Karpas-422 (cell line): ENCODE data around the gene CCDC40. TPM values are rescaled to one million over a fixed set of nuclear protein-coding genes. Genes with fewer than 3 reads are reported as not detected.

Experiments used
- DNase-seq: peaks from one replicate; pipeline ENCODE4 v3.0.0-alpha.2; 2015
- H2AFZ ChIP-seq: fragments of 200-600 bp; sonication (generic); 2 replicates; pipeline ENCODE4 v1.6.1; 2014; ENCODE audit warnings: antibody characterized with exemption, low read length, mixed read lengths
- H3K27ac ChIP-seq: fragments of 200-600 bp; sonication (generic); 2 replicates; pipeline ENCODE4 v1.5.1; 2014; ENCODE audit warnings: mild to moderate bottlenecking, low read length, moderate library complexity
- H3K27me3 ChIP-seq: fragments of 200-600 bp; sonication (generic); 2 replicates; pipeline ENCODE4 v1.6.1; 2014; ENCODE audit warnings: low read length, mixed read lengths
- H3K36me3 ChIP-seq: fragments of 200-600 bp; sonication (generic); 2 replicates; pipeline ENCODE4 v1.6.1; 2014; ENCODE audit warnings: low read length, mixed read lengths; ENCODE audit not compliant: insufficient read depth
- H3K4me1 ChIP-seq: fragments of 200-600 bp; sonication (generic); 2 replicates; pipeline ENCODE4 v1.6.1; 2014; ENCODE audit warnings: mild to moderate bottlenecking, low read length, mixed read lengths
- H3K4me2 ChIP-seq: fragments of 200-600 bp; sonication (generic); 2 replicates; pipeline ENCODE4 v1.6.1; 2014; ENCODE audit warnings: low read length, low read depth, mild to moderate bottlenecking; ENCODE audit not compliant: poor library complexity, severe bottlenecking
- H3K4me3 ChIP-seq: fragments of 200-600 bp; sonication (generic); 2 replicates; pipeline ENCODE4 v1.5.1; 2014; ENCODE audit warnings: mild to moderate bottlenecking, antibody characterized with exemption, low read length, mixed read lengths
- H3K79me2 ChIP-seq: fragments of 200-600 bp; sonication (generic); 2 replicates; pipeline ENCODE4 v1.6.1; 2014; ENCODE audit warnings: mild to moderate bottlenecking, low read length, mixed read lengths
- H3K9ac ChIP-seq: fragments of 200-600 bp; sonication (generic); 2 replicates; pipeline ENCODE4 v1.6.0; 2014; ENCODE audit warnings: low read length
- H3K9me2 ChIP-seq: fragments of 200-600 bp; sonication (generic), shearing (Covaris generic); replicated peaks from 2 replicates; pipeline ENCODE4 v1.6.0; 2014; ENCODE audit warnings: mild to moderate bottlenecking, low read length, moderate library complexity; ENCODE audit not compliant: insufficient read depth
- H3K9me3 ChIP-seq: fragments of 300-700, 200-600 bp; sonication (generic); 2 replicates; pipeline ENCODE4 v1.6.1; 2014; ENCODE audit warnings: low read length, mixed read lengths
- H4K20me1 ChIP-seq: fragments of 200-600 bp; sonication (generic); 2 replicates; pipeline ENCODE4 v1.6.1; 2014; ENCODE audit warnings: mild to moderate bottlenecking, antibody characterized with exemption, low read length, low read depth; ENCODE audit not compliant: insufficient read depth
- total RNA-seq: library from RNA; depleted of rRNA; stranded (reverse); fragments of >200 nt; shearing (Covaris generic); gene quantifications from 2 replicates; pipeline ENCODE4 v1.2.3, GENCODE V29; 2014; ENCODE audit warnings: low replicate concordance

The CCDC40 gene
- total RNA-seq, 1 experiment from 2014 or later, result not detected

DNA sequence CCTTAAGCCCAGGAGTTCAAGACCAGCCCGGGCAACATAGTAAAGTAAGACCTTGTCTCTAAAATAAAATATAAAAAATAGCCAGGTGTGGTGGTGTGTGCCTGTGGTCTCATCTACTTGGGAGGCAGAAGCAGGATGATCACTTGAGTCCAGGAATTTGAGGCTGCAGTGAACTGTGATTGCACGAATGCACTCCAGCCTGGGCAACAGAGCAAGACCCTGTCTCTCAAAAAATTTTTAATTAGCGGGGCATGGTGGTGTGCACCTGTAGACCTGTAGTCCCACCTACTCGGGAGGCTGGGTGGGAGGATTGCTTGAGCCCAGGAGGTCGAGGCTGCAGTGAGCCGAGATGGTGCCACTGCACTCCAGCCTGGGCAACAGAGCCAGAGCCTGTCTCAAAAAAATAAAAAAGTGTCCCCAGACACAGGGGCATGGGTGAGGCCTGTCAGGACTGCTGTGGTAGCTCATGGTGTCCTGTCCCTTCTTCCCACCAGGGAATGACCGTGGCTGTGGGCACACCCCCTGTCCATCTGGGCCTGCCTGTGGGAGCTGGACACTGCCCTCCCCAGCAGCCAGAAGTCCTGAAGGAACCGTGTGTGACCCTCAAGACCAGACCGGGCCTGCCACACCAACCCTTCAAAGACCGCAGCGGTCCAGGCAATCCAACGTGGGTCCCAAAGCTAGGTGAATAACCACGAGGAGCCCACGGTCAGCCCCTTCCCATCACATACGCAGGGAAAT is 34.1 kb downstream of the CCDC40 start:
- no peaks in the 10 kb centered on the region for H3K4me1 ChIP-seq
- no peak overlapping the region for H2AFZ ChIP-seq
- H3K9me2 ChIP-seq, result no peaks in the 10 kb centered on the region
- no peaks in the 10 kb centered on the region for H4K20me1 ChIP-seq
- H3K9me3 ChIP-seq, result no peaks in the 10 kb centered on the region
- H3K27me3 ChIP-seq, result no peaks in the 10 kb centered on the region
- no peaks in the 10 kb centered on the region for H3K79me2 ChIP-seq
- H3K4me2 ChIP-seq, result no peak overlapping the region
- no peak overlapping the region for H3K9ac ChIP-seq
- H3K27ac ChIP-seq, result no peak overlapping the region
- H3K4me3 ChIP-seq, result no peak overlapping the region
- no peaks in the 10 kb centered on the region for H3K36me3 ChIP-seq
- DNase-seq, result no peak

DNA sequence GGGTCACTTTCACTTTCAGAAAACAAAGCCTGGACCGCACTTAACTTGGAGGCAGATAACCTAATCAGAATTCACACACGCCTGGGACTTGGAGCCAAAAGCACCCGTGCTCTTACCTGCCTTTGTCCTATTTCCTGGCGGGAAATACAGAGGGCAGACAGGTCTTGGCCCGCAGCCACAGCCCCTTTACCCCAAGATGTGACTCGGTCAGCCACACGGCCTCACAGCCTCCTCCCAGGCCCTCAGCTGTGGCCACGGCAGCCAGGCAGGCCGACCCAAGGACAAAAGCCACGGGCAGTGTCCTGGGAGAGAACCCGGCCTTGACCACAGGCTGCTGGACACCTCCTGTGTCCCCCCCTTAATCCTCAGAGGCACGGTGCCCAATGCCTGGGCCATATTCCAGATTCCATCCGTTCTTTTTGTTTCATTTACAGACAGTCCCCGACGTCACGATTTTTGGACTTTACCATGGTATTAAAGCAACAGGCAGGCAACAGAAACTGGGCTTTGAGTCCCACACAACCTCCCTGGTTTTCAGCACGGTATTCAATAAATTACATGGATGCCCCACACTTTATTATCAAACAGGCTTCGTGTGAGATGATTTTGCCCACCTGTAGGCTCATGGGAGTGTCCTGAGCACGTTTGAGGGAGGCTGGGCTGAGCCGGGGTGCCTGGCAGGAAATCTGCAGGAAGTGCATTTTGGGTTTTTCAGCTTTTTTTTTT is 34.8 kb downstream of the CCDC40 start:
- Histone ChIP-seq H2AFZ (no peak overlapping the region), H3K4me2 (no peak overlapping the region), H3K36me3 (no peaks in the 10 kb centered on the region), H3K9me2 (no peaks in the 10 kb centered on the region), H4K20me1 (no peaks in the 10 kb centered on the region), H3K79me2 (no peaks in the 10 kb centered on the region), H3K4me3 (no peak overlapping the region), H3K27me3 (no peaks in the 10 kb centered on the region), H3K9ac (no peak overlapping the region), H3K4me1 (no peaks in the 10 kb centered on the region), H3K9me3 (no peaks in the 10 kb centered on the region), H3K27ac (no peak overlapping the region)
- no peak for DNase-seq

DNA sequence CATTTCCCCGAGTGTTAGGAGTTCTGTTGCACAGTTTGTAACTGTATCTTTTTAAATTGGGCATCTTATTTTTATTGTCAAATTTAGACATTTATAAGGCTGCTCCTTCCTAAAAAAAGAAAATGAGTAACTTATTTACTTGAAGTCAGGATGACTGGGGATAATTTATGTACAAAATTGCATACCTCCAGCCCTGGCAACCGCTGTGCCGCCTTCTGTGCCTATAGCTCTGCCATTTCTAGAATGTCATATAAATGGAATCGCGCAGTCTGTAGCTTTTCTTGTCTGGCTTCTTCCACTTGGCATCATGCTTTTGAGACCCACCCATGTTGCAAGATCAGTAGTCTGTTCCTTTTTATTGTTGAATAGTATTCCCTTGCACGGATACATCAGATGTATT is 36.0 kb downstream of the CCDC40 start:
- Histone ChIP-seq H3K36me3 (no peaks in the 10 kb centered on the region), H2AFZ (no peak overlapping the region), H3K79me2 (no peaks in the 10 kb centered on the region), H3K9me2 (no peaks in the 10 kb centered on the region), H3K9me3 (no peaks in the 10 kb centered on the region), H3K9ac (no peak overlapping the region), H3K4me3 (no peak overlapping the region), H3K4me2 (no peak overlapping the region), H3K27me3 (no peaks in the 10 kb centered on the region), H3K27ac (no peak overlapping the region), H3K4me1 (no peaks in the 10 kb centered on the region), H4K20me1 (no peaks in the 10 kb centered on the region)
- no peak for DNase-seq

DNA sequence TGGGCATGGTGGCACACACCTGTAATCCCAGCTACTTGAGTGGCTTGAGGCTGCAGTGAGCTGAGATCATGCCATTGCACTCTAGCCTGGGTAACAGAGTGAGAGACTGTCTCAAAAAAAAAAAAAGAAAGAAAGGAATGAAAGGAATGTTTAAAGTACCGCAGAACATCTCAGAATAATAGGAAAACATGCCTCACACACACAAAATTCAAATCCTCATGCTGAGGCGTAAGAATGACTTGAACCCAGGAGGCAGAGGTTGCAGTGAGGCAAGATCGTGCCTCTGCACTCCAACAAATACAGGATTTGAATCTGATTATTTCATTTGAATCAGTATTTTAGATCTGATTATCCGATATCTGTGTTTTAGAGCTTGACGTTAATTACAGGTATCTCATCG is 43.6 kb downstream of the CCDC40 start:
- no peak overlapping the region for H3K27ac ChIP-seq
- no peak overlapping the region for H3K4me3 ChIP-seq
- no peaks in the 10 kb centered on the region for H3K36me3 ChIP-seq
- no peak overlapping the region for H2AFZ ChIP-seq
- H3K27me3 ChIP-seq, result no peaks in the 10 kb centered on the region
- no peaks in the 10 kb centered on the region for H3K9me3 ChIP-seq
- no peaks in the 10 kb centered on the region for H3K79me2 ChIP-seq
- no peaks in the 10 kb centered on the region for H4K20me1 ChIP-seq
- no peak overlapping the region for H3K9ac ChIP-seq
- H3K9me2 ChIP-seq, result no peaks in the 10 kb centered on the region
- DNase-seq, result no peak
- H3K4me1 ChIP-seq, result no peaks in the 10 kb centered on the region
- no peak overlapping the region for H3K4me2 ChIP-seq

DNA sequence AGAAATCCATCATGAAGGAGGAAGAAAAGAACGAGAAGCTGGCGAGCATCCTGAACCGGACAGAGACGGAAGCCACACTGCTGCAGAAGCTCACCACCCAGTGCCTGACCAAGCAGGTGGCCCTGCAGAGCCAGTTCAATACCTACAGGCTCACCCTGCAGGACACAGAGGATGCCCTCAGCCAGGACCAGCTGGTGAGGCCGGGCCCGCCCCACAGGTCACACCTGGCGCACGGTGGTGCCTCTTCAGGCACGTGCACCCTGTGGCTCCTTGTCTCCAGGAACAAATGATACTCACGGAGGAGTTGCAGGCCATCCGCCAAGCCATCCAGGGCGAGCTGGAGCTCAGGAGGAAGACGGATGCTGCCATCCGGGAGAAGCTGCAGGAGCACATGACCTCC is 45.2 kb downstream of the CCDC40 start:
- H3K27ac ChIP-seq, result no peak overlapping the region
- H3K27me3 ChIP-seq, result no peaks in the 10 kb centered on the region
- no peaks in the 10 kb centered on the region for H3K9me3 ChIP-seq
- H3K4me3 ChIP-seq, result no peak overlapping the region
- no peaks in the 10 kb centered on the region for H3K36me3 ChIP-seq
- H3K4me1 ChIP-seq, result no peaks in the 10 kb centered on the region
- no peak overlapping the region for H3K4me2 ChIP-seq
- no peak for DNase-seq
- no peaks in the 10 kb centered on the region for H4K20me1 ChIP-seq
- H2AFZ ChIP-seq, result no peak overlapping the region
- no peaks in the 10 kb centered on the region for H3K9me2 ChIP-seq
- H3K9ac ChIP-seq, result no peak overlapping the region
- H3K79me2 ChIP-seq, result no peaks in the 10 kb centered on the region

DNA sequence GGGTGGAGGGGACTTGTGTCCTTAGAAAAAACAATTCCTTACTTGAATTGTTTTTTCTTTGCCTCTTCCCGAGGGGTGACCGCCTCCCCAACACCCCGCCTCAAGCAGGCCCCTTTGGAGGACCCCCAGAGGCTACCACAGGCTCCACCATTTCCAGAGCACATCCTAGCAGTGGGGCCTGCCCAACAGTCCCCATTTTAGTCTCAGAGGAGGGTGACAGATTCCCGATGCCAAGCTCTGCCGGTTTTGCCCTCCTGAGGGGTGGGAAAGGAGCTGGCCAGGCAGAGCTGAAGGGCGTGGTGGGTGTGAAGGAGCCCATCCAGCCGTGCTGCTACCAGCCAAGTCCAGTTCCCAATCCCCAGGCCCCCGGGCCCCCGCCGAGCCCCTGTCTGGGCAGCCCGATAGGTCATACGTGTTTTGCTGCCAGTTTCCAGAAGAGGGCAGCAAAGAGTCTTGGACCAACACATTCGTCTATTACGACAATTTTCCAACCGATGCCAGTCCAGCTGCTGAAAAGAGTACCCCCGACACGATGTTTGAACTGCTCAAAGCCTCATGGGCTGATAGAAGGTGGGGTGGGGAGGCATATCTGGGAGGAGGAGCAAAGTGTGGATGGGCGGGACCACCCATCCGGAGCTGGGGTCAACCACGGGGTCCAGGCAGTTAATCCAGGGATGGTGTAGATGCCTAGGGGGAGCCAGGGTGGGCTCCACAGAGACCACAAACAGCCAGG is 46.1 kb downstream of the CCDC40 start:
- Histone ChIP-seq H3K4me1 (no peaks in the 10 kb centered on the region), H2AFZ (no peak overlapping the region), H3K9me2 (no peaks in the 10 kb centered on the region), H3K9me3 (no peaks in the 10 kb centered on the region), H3K4me3 (no peak overlapping the region), H3K27ac (no peak overlapping the region), H3K79me2 (no peaks in the 10 kb centered on the region), H3K27me3 (no peaks in the 10 kb centered on the region), H4K20me1 (no peaks in the 10 kb centered on the region), H3K36me3 (no peaks in the 10 kb centered on the region), H3K4me2 (no peak overlapping the region), H3K9ac (no peak overlapping the region)
- peak; percentile 81 for DNase-seq

DNA sequence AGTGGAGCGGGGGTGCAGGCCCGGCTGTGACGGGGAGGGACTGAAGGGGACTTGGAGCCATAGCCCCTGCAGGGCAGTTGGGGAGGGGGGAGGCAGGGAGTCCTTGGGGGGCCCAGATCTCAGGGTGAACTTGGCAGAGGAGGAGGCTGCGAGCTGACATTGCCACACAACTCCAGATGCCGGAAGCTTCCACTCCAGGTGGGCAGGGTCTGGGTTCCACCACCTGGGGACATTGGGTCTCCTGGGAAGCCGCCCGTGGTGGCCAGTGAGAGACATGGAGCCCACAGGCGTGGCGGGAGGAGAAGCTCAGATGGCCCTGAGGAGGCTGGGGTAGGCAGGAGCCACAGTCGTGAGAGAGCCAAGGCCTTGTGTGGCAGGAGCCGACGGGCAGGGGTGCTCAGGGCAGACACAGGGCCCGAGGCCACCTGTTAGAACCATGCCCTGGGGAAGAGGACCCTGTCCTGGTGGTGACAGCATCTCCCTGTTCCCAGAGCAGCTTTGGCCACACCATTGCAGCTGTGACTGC is 46.8 kb downstream of the CCDC40 start:
- no peak for DNase-seq
- H3K36me3 ChIP-seq, result no peaks in the 10 kb centered on the region
- no peak overlapping the region for H3K4me3 ChIP-seq
- no peaks in the 10 kb centered on the region for H3K79me2 ChIP-seq
- no peak overlapping the region for H3K4me2 ChIP-seq
- no peaks in the 10 kb centered on the region for H3K9me3 ChIP-seq
- H3K9me2 ChIP-seq, result no peaks in the 10 kb centered on the region
- no peak overlapping the region for H3K9ac ChIP-seq
- H2AFZ ChIP-seq, result no peak overlapping the region
- no peaks in the 10 kb centered on the region for H4K20me1 ChIP-seq
- no peak overlapping the region for H3K27ac ChIP-seq
- H3K27me3 ChIP-seq, result no peaks in the 10 kb centered on the region
- H3K4me1 ChIP-seq, result no peaks in the 10 kb centered on the region

DNA sequence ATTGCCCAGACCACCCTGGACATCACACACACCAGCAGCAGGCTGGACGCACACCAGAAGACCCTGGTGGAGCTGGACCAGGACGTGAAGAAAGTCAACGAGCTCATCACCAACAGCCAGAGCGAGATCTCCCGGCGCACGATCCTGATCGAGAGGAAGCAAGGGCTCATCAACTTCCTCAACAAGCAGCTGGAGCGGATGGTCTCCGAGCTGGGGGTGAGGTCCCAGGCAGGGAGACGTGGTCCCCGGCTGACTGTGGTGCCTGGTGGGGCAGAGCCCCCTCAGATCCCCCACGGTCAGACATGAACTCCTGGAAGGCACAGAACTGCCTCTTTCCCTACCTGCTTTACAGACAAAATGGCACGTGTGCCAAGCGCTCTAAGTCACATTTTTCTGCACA is 48.3 kb downstream of the CCDC40 start:
- Histone ChIP-seq H3K36me3 (no peaks in the 10 kb centered on the region), H3K79me2 (no peaks in the 10 kb centered on the region), H4K20me1 (no peaks in the 10 kb centered on the region), H3K27me3 (no peaks in the 10 kb centered on the region), H3K4me1 (no peaks in the 10 kb centered on the region), H3K9ac (no peak overlapping the region), H3K27ac (no peak overlapping the region), H3K9me2 (no peaks in the 10 kb centered on the region), H3K9me3 (no peaks in the 10 kb centered on the region), H3K4me3 (no peak overlapping the region), H2AFZ (no peak overlapping the region), H3K4me2 (no peak overlapping the region)
- DNase-seq, result no peak
